ENCODE results near the gene ASIC2. TPM values are rescaled to one million over a fixed set of nuclear protein-coding genes. Genes with fewer than 3 reads are reported as not detected.
A peak's percentile ranks its signal among the peaks of the same experiment; 100 is the strongest.

The ASIC2 gene
- total RNA-seq, 1 experiment from 2014 or later = not detected

DNA sequence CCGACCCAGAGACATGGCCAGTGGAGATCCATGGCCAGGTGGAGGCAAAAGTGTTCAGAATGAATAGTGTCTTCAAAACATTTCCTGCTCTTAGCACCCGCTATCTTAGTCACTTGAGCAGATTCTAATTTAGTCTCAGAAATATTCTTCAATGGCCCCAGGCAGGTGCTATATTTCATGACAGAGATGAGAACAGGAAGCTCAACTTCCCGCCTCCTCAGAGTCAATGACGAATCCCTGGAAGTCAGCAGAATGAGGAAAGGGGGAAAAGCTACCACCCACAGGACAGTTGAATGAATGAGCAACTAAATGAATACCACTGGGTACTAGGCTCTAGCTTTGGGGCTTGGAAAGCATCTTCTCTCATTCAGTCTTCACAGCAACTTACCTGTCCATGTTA is 147.2 kb downstream of the ASIC2 start:
- no TSS peak for BruUV-seq (replicated peaks)
- Mint-ChIP-seq H3K9me3 (ENCODE audit: unreplicated experiment) (no peaks in the 10 kb centered on the region), H3K4me1 (ENCODE audit: low read depth, unreplicated experiment) (no peaks in the 10 kb centered on the region), H3K4me3 (ENCODE audit: unreplicated experiment) (no peak overlapping the region), H3K36me3 (ENCODE audit: insufficient read depth, unreplicated experiment) (no peaks in the 10 kb centered on the region), H3K27me3 (ENCODE audit: insufficient read depth, unreplicated experiment) (peaks cover 10% of the 10 kb centered on the region), H3K27ac (ENCODE audit: unreplicated experiment) (no peak overlapping the region)
- H3K27me3 ChIP-seq (replicated peaks; ENCODE audit: control insufficient read depth, insufficient read depth, low read length) = no peaks in the 10 kb centered on the region
- H3K4me3 ChIP-seq (ENCODE audit: low read depth, low read length) = no peak overlapping the region
- POLR2A ChIA-PET = no interaction called here
- H3K4me1 ChIP-seq = no peaks in the 10 kb centered on the region
- intact Hi-C loops (cut with micrococcal nuclease; ENCODE audit: unreplicated experiment) = no loop called here
- no peaks in the 10 kb centered on the region for H3K9me3 ChIP-seq
- TF ChIP-seq, protein P1, sequence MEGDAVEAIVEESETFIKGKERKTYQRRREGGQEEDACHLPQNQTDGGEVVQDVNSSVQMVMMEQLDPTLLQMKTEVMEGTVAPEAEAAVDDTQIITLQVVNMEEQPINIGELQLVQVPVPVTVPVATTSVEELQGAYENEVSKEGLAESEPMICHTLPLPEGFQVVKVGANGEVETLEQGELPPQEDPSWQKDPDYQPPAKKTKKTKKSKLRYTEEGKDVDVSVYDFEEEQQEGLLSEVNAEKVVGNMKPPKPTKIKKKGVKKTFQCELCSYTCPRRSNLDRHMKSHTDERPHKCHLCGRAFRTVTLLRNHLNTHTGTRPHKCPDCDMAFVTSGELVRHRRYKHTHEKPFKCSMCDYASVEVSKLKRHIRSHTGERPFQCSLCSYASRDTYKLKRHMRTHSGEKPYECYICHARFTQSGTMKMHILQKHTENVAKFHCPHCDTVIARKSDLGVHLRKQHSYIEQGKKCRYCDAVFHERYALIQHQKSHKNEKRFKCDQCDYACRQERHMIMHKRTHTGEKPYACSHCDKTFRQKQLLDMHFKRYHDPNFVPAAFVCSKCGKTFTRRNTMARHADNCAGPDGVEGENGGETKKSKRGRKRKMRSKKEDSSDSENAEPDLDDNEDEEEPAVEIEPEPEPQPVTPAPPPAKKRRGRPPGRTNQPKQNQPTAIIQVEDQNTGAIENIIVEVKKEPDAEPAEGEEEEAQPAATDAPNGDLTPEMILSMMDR (IDR thresholded peaks at IDR 0.05; ENCODE audit: insufficient read depth in 1 of 2, low read depth in 1 of 2, low read length in 1 of 2, severe bottlenecking in 1 of 2, unreplicated experiment in 1 of 2) = no peak
- H3K36me3 ChIP-seq (ENCODE audit: control insufficient read depth, insufficient read depth, low read length) = no peaks in the 10 kb centered on the region
- no peak for DNase-seq
- CTCF ChIA-PET = interaction anchor here (0.6 kb wide), 1 partner anchor 337 kb away, joined by 6 read pairs; no protein-coding TSS in a partner anchor

DNA sequence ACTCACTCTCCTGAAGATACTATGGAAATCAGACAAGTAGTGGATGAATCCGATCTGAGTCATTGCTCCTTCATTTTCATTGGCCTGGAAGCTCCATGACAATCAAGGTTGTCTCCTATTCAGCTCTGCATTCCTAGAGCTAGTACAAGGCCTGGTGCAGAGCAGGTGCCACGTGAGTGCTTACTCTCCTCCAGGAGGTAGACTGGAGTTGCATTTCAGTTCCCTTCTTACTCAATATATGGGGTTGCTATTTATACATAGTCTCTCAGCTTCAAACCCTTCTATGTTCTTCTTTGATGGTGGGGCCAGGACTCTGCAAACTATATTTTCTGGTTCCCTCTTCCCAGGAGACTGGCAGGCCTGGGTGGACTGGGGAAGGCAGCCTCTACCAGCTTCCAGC is 148.3 kb downstream of the ASIC2 start:
- no peak overlapping the region for H3K4me3 ChIP-seq (ENCODE audit: low read depth, low read length)
- no peak for DNase-seq
- Mint-ChIP-seq H3K9me3 (ENCODE audit: unreplicated experiment) (no peaks in the 10 kb centered on the region), H3K27me3 (ENCODE audit: insufficient read depth, unreplicated experiment) (peaks cover 10% of the 10 kb centered on the region), H3K4me1 (ENCODE audit: low read depth, unreplicated experiment) (no peaks in the 10 kb centered on the region), H3K27ac (ENCODE audit: unreplicated experiment) (no peak overlapping the region), H3K36me3 (ENCODE audit: insufficient read depth, unreplicated experiment) (no peaks in the 10 kb centered on the region), H3K4me3 (ENCODE audit: unreplicated experiment) (no peak overlapping the region)
- no peaks in the 10 kb centered on the region for H3K27me3 ChIP-seq (replicated peaks; ENCODE audit: control insufficient read depth, insufficient read depth, low read length)
- TF ChIP-seq, protein P1 (IDR thresholded peaks at IDR 0.05; ENCODE audit: insufficient read depth in 1 of 2, low read depth in 1 of 2, low read length in 1 of 2, severe bottlenecking in 1 of 2, unreplicated experiment in 1 of 2) = no peak
- no TSS peak for BruUV-seq (replicated peaks)
- CTCF ChIA-PET = no interaction called here
- H3K9me3 ChIP-seq = no peaks in the 10 kb centered on the region
- POLR2A ChIA-PET = no interaction called here
- no peaks in the 10 kb centered on the region for H3K4me1 ChIP-seq
- H3K36me3 ChIP-seq (ENCODE audit: control insufficient read depth, insufficient read depth, low read length) = no peaks in the 10 kb centered on the region
- intact Hi-C loops (cut with micrococcal nuclease; ENCODE audit: unreplicated experiment) = no loop called here

DNA sequence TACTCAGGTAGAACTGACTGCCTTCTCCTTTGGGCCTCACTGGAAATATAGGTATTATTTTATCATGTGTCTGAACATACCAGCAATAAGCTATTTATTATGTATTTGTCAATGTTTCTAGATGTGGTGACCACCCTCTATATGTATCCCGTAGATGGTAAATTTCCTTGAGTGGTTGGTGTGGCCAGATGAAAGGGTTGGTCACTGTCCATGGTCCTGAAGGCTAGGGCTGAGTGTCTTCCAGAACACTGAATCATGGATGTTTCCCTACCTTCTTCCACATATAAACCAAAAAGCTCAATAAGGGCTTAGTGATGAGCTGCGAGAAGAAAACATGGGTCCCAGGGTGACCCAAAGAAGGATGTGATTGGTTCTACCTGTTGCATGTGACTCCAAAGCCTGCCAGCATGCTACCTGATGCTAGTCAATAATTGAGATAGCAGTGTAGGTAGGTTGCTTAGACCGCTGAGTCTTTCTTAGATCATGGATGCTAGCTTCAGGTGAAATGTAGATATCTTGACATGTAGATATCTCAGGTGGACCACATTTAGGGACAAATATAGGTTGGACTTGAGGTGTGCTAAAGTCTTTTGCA is 150.3 kb downstream of the ASIC2 start:
- TF ChIP-seq, protein P1 (IDR thresholded peaks at IDR 0.05; ENCODE audit: insufficient read depth in 1 of 2, low read depth in 1 of 2, low read length in 1 of 2, severe bottlenecking in 1 of 2, unreplicated experiment in 1 of 2) = no peak
- no peak overlapping the region for H3K4me3 Mint-ChIP-seq (ENCODE audit: unreplicated experiment)
- H3K27me3 Mint-ChIP-seq (ENCODE audit: insufficient read depth, unreplicated experiment) = peaks cover 8% of the 10 kb centered on the region
- Histone ChIP-seq H3K4me3 (ENCODE audit: low read depth, low read length) (no peak overlapping the region), H3K4me1 (no peaks in the 10 kb centered on the region), H3K9me3 (no peaks in the 10 kb centered on the region), H3K27me3 (replicated peaks; ENCODE audit: control insufficient read depth, insufficient read depth, low read length) (no peaks in the 10 kb centered on the region), H3K36me3 (ENCODE audit: control insufficient read depth, insufficient read depth, low read length) (no peaks in the 10 kb centered on the region)
- ChIA-PET CTCF (no interaction called here), POLR2A (no interaction called here)
- no peak overlapping the region for H3K27ac Mint-ChIP-seq (ENCODE audit: unreplicated experiment)
- no peaks in the 10 kb centered on the region for H3K36me3 Mint-ChIP-seq (ENCODE audit: insufficient read depth, unreplicated experiment)
- intact Hi-C loops (cut with micrococcal nuclease; ENCODE audit: unreplicated experiment) = no loop called here
- BruUV-seq (replicated peaks) = no TSS peak
- H3K4me1 Mint-ChIP-seq (ENCODE audit: low read depth, unreplicated experiment) = no peaks in the 10 kb centered on the region
- no peaks in the 10 kb centered on the region for H3K9me3 Mint-ChIP-seq (ENCODE audit: unreplicated experiment)
- peak in 1 of 2 experiments; percentile 56 for DNase-seq

All from Caco-2 (cell line).